HG03060 (cell line): ENCODE results near the gene PUSL1.

Source experiments
- ATAC-seq: cut with Tn5 transposase; IDR thresholded peaks from one replicate; pipeline ENCODE4 v1.9.1; 2021; ENCODE audit warnings: low read depth, moderate number of reproducible peaks; ENCODE audit not compliant: unreplicated experiment

PUSL1 gene, protein sequence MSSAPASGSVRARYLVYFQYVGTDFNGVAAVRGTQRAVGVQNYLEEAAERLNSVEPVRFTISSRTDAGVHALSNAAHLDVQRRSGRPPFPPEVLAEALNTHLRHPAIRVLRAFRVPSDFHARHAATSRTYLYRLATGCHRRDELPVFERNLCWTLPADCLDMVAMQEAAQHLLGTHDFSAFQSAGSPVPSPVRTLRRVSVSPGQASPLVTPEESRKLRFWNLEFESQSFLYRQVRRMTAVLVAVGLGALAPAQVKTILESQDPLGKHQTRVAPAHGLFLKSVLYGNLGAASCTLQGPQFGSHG

DNA sequence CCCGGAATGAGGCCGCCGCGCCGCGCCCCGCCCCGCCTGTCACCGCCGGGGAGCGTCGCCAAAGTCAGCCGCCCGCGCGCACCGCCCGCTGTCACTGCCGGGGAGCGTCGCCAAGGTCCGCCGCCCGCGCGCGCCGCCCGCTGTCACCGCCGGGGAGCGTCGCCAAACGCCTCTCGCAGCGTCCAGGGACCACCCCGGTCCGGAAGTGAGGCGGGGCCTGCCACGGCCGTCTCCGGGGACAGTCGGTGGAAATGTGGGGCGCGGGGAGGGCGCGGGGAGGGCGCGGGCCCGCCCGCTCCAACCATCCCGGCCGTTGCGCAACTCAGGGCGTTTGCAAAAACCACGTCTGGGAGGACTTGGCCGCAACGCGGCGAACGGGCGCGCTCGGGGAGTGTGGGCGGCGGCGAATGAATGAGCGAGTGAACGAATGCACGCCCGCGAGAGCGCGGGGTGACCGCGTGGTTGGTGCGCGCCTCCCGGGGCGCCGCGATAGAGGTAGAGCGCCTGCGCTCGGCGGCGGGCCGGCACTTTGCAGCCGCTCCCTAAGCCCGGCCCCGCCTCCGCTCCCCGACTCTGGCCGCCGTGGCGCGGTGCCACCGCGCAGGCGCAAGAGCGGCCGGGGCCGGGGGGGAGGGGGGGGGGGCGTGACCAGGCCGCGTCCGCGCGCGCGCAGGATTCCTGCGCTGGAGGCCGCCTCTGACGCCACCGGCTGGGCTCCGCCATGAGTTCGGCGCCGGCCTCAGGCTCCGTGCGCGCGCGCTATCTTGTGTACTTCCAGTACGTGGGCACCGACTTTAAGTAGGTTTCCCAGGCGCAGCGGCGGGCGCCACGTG lies at the start of gene PUSL1, which contains the start of gene ACAP3:
Gene PUSL1 (plus strand): TSS at position 675 of the 833 bp plus-strand sequence. CDS start 47 bp downstream, at position 722.
Gene ACAP3 (minus strand): TSS at position 8 of the 833 bp plus-strand sequence. CDS start 115 bp downstream, outside the sequence.
- ATAC-seq = peak; percentile 39

DNA sequence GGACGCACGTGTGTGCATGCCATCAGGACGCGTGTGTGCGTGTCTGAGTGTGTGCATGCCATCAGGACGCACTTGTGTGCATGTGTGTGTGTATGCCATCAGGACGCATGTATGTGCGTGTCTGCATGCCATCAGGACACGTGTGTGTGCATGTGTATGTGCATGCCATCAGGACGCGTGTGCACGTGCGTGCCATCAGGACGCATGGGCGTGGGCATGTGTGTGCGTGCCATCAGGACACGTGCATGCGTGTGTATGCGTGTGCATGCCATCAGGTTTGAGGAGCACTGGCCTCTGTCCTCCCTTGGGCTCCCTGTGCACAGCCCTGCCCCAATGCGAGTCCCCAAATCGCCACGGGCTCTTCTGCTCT lies 49.3 kb upstream of the PUSL1 start:
- no peak for ATAC-seq

DNA sequence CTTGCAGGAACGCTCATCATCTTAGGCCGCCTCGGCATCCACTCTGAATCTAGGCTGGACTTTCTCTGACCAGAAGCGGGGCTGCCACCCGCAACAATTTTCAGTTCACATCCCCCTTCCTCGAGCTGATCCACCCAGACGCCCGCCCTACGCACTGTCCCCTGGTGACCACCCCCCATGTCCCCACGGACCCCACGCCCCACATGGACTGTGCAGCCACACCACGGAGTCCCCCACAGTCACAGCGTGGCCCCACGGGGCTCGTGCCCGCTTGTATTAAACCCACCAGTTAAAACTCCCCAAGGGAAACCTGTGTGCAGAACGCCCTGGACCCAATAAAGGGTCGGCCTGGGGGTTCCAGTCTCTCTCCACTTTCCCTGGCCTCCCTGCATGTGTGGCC lies 48.9 kb upstream of the PUSL1 start:
- no peak for ATAC-seq

DNA sequence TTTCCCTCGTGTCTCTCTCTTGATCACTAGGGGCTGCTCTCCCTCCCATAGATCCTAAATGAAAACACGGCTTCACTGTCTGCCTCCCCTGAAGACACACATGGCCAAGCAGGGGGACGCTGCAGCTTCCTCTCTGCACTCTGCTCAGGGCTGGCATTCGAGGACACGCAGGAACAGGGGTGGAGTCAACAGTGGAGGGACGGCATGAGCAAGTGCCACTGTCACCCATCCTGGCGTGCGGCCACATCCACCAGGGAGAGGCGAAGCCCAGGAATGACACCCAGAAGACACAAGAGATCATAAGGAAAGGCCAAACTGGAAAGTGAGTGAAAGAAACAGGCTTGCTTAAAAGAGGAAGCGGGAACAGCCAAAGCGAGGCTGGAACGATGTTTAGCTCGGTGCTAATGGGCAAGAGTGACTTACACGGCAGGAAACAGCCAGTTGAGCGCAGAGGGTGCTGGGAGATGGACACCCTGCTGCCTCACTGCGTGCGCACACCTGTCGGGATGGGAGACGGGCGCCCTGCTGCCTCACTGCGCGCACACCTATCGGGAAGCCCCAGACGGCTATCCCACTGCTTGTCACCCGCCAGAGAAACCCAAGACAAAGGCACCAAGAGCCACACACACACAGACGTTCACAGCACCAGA lies 48.3 kb upstream of the PUSL1 start:
- no peak for ATAC-seq

DNA sequence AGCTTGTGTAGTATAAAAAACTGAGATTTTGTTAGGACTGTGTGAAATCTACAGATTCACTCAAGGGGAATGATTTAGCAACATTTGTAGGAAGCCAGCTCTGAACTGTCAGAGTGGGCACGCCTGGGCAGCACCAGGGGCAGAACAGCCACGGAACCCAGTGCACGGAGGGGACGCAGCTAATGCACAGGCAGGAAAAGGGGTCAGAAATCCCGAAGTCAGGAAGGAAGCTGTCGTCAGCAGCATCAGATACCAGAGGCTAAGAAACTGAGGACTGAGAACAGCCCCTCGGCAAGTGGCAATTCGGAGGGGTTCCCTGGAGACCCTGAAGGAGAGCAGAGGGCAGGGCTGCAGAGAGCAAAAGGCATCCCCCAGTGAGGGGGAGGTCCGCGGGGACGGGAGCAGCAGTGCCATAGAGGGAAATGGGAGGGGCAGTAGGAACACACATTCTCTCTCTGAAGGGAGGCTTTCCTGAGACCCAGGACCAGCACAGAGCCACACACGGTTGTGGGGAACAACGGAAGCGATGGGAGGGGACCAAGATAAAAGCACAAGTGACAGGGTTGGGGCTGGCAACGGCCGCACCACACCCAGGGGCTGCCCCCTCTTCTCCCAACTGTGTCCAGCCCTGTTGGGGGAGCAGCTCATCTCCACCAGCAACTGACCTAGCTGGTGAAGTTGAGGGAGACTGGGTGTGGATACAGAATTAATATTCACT lies 47.4 kb upstream of the PUSL1 start:
- no peak for ATAC-seq

DNA sequence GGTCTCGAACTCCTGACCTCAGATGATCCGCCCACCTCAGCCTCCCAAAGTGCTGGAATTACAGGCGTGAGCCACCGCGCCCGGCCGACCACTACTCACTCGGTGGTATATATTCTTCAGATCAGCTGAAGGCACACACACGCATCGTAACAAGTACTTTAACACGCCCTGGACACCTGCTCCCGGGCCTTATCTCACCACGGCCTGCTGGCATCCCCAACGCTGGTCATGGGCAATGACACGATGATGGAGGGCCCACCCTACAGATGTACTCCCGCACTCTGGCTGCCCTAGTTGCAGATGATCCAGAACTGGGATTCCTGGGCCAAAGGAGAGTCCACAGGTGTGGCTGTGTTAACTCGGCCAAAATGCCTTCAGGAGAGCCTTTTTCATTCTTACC lies 46.3 kb upstream of the PUSL1 start:
- ATAC-seq = no peak

DNA sequence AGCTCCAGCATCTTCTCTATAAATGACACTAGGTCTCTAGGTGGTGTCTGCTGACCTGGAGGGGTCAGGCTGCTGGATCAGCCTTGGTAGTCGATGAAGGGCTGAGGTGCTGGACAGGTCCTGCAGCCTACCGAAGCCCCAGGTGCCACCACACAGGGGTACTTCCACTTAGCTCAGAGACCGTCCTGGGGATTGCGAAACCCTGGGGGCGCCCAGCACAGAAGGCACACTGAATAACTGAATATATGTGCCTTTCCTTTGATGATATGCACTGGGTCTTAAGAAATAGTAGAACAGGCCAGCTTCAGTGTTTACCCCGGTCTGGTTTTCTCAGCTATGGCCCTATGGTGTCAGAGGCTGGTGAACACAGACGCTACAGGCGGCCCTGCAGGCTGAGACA lies 45.6 kb upstream of the PUSL1 start:
- ATAC-seq = no peak

DNA sequence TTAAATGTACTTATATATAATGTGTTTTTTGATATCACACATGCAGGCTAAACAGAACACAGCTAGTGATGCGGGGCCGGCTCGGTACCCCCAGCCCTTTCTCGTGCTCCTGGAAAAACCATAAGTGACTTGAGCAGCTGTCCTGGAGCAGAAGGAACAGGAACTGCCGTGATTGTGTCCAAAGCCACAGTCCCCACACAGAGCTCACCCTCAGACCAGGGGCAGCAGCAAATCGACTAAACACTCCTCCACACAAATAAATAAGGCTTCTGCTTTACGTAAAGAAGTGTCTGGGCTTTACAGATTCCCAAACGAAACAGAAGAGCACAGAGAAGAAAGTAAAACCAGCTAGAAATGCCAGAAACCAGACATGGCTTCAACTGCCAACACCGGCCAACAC lies 44.4 kb upstream of the PUSL1 start:
- ATAC-seq = no peak

DNA sequence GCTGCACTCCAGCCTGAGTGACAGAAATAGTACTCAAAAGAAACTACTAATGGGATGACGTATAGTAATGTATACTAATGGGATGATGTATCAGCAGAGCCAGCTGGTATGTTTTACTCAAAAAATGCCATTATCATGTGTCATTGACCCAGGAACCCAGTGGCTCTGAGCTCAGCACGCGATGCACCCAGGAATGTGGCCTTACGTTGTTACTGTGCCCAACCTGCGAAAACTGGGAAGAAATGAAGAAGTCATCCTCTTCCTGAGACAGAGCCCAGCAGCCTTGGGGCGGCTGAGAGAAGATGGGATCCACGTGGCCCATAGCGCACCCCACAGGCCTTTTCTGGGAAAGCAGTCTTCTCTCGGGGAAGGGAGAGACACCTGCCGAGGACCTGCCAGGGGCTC lies 43.5 kb upstream of the PUSL1 start:
- no peak for ATAC-seq

DNA sequence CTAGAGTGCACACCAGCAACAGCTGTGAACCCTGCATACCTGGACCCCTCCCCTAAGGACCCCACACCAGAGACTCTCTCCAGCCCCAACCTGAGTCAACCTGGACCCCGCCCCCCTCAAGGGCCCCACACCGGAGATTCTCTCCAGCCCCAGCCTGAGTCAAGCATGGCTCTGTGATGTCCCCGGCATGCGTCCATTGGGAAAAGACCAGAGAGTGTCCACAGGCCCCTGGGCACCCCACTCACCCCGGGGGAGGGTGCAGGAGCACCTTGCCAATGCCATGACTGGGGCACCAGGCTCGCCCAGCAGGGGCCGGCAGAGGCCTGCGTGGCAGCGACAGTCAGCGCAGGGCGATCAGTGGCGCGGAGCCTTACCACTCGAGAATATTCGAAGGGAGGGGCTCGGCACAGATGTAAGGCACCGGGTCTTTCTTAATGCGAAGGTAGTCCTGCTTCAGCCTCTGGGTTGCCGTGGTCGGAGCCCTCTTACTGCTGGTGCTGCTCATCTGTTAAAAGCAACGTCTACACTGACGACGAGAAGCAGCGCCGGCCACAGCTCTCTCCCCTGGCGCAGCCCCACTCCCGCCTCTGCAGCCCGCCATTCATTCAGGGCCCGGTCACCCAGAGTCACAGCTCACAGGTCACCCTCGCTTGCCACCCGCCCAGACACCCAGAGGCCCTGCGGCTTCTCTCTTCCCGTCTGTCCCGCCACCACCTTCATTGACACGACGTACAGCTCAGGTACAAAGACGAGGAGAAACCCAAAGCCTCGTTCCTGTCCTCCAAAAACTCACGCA lies 40.7 kb upstream of the PUSL1 start:
- no peak for ATAC-seq

DNA sequence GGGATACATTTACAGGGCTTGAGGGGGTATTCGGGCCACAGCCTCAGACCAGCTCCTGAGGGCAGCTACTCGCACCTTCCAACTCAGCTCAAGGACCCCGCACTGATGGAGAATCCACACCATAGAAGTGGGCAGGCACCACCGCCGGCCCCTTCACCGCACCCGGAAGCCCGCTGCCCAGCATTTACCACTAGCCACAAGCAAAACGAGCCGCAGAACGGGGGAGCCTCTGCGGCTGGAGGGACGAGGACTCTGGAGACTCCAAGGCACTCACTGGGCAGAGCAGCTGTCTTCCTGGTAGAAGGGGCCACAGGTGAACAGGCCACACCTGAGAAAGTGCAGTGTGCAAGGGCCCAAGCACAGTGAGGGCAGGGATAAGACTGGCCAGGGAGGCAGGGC lies 40.1 kb upstream of the PUSL1 start:
- no peak for ATAC-seq

DNA sequence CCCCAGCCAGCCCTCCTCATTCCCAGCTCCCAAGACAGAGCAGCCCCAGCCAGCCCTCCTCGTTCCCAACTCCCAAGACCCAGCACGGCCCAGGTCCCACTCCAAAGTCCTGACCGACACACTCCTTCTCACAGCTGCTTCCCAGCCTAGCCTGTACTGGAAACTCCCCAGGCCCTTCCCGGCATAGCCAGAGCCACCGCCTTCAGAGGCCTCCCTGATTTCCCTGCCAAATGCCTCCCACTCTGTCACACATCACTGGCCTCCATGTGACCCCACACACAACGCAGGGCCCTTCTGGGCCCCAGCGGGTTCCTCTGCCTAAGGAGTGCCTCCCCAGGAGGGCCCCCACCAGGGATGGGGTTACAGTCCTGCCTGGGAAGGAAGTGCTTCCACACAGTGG lies 37.6 kb upstream of the PUSL1 start:
- no peak for ATAC-seq

DNA sequence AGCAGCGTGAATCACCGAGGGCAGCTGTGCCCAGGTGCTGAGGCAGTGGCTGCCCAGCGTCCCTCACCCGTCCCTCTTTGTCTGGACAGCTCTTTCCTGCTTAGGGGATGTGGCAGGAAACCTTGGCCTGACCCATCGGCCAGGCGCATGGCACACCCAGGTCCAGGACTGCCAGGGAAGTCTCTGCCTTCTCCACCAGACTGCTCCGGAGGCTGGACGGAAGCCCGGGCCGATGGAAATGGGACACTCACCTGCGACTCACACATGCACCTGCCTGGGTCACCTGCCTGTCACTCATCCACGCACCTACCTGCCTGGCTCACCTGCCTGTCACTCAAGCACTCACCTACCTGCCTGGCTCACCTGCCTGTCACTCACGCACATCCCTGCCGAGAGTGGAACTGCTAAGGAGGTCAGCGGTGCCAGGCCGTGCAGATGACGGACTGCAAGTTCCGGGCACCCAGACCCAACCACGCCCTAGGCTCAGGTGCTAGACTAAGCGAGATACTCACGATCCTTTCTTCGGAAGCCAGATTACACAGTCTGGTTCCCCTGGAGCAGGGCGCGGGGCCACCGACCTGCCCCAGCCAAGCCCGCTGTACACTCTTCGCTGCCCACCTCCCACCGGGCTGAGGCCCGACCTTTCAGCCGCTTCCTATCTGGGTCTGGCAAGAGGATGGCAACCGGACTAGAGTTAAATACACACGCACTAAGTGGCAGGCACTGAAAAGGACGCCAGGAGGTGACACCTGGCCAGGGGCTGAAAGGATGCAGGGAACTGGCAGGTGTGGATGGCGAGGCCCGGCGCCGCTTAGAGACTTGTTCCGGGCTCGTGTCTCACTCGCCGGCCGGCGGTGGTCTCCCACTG lies 35.8 kb upstream of the PUSL1 start:
- no peak for ATAC-seq

DNA sequence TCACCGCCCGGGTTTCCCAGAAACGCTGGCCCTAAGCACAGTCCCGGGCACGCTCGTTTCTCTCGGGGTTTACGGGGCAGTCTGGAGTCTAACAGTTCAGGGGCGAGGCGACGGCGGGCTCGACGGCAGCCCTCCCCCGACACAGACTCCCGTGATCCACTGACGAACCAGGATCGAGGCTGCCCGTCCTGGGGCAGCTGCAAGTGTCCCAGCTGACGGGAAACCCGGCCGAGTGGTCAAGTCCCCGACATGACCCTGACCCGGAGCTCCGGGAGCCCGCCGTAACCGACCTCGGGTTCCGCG lies 35.2 kb upstream of the PUSL1 start:
- ATAC-seq = no peak

DNA sequence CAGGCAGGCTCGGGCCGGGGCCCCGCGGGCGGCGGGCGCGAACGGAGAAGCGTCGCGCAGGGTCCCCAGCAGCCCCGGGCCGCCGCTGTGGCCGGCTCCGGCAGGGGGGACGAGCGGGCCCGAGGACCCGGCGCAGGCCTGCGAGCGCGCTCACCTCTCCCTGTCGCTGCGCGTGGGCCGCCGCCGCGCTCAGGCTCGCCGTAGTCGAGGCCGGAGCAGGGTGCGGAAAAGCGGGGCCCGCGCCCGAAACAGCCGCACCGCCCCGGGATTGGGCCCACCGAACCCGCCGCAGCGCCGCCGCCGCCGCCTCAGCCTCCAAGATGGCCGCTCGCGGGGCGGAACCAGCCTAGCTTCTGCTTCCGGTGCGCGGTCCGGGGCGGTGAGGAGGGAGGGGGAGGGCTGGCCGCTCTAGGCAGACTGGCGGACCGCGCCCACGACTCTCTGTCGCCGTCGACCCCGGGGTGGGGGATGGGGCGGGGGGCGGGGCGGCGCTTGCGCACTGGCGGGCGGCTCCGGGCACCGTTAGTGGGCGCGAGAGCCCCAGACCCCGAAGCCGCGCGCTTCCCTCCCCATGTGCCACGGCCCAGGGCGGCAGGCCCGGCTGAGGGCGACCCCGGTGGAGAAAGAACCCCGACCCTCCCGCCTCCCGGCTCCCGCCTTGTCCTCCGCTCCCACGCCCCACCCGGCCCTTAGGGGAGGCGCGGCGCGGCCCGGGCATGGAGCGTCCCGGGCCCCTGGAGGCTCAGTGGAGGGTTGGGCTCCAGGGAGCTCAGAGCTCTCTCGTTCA lies 34.7 kb upstream of the PUSL1 start, which contains the start of gene UBE2J2:
Gene UBE2J2 (minus strand): TSS at position 343 of the 787 bp plus-strand sequence. CDS start 5,862 bp downstream, outside the sequence.
- ATAC-seq = no peak

DNA sequence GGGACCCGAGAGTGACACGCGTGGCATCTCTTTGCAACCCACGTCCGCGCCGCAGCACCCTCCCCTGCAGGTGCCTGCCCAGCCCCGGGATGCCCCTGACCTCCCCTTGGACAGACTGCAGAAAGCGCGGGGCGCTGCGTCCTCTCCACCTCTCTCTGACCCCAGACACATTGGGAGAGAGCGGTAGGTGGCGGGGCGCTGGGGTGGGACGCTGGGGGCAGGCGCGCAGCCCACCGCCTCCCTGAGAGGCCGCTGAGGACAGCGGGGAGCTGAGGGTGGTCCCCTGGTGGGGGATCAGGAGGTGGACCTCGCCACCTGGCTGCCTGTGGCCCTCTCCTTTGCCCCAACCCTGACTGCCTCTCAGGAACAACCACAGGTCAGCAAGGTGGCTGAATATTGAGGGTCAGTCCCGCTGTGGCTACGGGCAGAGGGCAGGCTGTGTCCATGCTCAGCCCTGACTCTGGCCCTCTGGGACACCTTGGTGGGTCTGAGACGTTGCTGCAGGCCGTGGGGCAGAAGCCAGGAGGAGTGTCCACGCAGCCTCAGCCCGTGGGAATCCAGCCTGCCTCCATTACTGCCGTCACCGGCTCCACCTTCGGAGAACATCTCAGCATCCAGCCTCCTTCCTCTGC lies 34.0 kb upstream of the PUSL1 start:
- ATAC-seq = no peak

DNA sequence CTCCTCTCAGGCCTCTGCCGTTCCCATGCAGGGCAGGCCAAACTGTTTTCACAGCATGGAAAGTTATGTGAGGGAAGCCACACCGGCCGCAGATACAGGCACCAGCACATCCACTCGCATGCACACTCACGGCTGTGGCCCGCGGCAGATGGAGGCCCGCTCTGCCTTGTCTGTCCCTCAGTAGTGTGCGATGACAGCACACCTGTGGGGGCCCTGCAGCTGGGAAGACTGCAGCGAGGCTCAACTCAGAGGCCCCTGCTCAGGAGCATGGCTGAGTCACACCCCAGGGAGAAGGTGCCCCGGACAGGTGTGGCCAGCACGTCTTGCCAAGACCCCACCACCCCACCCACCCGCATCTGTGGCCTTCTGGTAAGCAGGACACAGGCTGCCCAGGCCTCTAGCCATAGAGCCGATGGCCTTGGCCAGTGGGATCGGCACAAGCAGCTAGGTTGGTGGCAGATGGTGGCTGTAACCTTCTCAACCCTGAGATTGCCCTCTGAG lies 33.4 kb upstream of the PUSL1 start:
- no peak for ATAC-seq

DNA sequence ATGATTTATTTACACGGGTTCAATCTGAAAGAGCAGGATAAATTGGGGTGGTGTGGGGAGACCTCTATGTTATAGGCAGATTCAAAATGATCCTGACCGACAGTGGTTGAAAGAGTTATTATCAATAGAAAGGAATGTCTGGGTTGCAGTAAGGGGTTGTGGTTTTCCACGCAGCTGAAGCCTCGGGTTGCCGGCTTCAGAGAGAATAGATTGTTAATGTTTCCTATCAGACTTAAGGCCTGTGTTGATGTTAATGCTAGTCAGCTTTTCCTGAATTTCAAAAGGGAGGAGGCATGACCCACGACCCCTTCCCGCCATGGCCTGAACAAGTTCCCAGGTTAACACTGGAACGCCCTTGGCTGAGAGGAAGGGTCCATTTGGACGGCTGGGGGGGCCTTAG lies 32.6 kb upstream of the PUSL1 start:
- ATAC-seq = no peak
